IgD-negative memory B cell (primary cell): ENCODE measurements around the gene TULP1. TPM values are rescaled to one million over a fixed set of nuclear protein-coding genes. Genes with fewer than 3 reads are reported as not detected.
A peak's percentile ranks its signal among the peaks of the same experiment; 100 is the strongest.

ENCODE experiments used
- H3K27ac Mint-ChIP-seq, 3 donors: one replicate each; pipeline ENCODE4 v1.8.0; 2020 to 2022; ENCODE audit warnings: mild to moderate bottlenecking in 3 of 3, mixed read lengths in 3 of 3, moderate library complexity in 1 of 3
- H3K27me3 Mint-ChIP-seq: one replicate; pipeline ENCODE4 v1.8.0; 2021; ENCODE audit warnings: mixed read lengths
- H3K36me3 Mint-ChIP-seq: one replicate; pipeline ENCODE4 v1.8.0; 2020; ENCODE audit warnings: mild to moderate bottlenecking, mixed read lengths
- H3K4me1 Mint-ChIP-seq, 3 donors: one replicate each; pipeline ENCODE4 v1.8.0; 2020 to 2022; ENCODE audit warnings: mixed read lengths in 3 of 3, mild to moderate bottlenecking in 1 of 3
- H3K4me3 Mint-ChIP-seq, 4 donors: one replicate each; pipeline ENCODE4 v1.8.0; 2020 to 2022; ENCODE audit warnings: mild to moderate bottlenecking in 4 of 4, mixed read lengths in 4 of 4, moderate library complexity in 3 of 4
- H3K9me3 Mint-ChIP-seq, 3 donors: one replicate each; pipeline ENCODE4 v1.8.0; 2020 to 2021; ENCODE audit warnings: mixed read lengths in 3 of 3, mild to moderate bottlenecking in 1 of 3
- polyA plus RNA-seq: library from polyadenylated mRNA; unstranded; fragments of 300-500 nt; fragmentation: Illumina TruSeq; gene quantifications from one replicate; pipeline ENCODE4 v1.2.3, GENCODE V29; 2021

The TULP1 gene
- polyA plus RNA-seq, 1 donor from 2014 or later = not detected

DNA sequence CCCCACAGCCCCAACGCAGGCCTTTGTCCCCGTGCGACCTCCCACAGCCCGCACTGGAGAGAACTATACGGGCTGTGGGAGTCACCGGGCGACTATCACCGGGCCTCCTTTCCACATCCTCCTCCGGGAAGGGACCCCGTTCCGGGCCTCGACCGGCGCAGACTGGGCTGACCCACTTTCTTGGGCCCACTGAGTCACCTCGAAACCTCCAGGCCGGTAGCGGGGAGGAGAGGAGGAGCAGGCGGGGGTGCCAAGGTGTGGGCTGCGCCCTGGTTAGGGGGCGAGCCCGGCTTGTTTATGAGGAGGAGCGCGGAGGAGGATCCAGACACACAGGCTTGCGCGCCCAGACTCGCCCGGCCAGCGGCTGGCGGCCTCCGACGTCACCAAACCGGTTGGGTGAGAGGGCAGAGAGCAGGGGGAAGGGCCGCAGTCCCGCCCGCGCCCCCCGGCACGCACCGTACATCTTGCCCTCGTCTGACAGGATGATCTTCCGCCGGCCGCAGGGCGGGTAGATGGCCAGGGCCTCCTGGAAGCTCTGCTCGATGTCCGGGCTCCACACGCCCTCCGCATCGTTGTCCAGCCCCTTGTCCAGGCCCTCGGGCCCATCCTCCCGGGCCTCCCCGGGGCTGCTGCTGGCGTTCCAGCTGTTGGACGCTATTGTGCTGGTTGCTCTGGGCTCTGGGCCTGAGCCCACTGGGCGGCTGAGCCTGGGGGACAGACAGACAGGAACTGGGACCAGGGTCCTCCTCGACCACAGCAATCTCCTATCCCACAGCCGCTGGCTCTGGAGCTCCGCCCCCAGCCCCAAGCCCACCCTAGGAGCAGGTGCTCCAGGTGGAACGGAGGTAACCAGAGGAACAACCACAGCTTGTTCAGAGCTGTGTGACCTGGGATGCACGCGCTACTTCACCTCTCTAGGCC, 26.4 kb downstream of the TULP1 start:
- H3K27me3 Mint-ChIP-seq = peaks cover 1% of the 10 kb centered on the region

GRCh38 chr6:35485402-35485877, 27.3 kb downstream of the TULP1 start:
- H3K27me3 Mint-ChIP-seq = peaks cover 2% of the 10 kb centered on the region
- H3K9me3 Mint-ChIP-seq = no peaks in the 10 kb centered on the region
- H3K4me3 Mint-ChIP-seq = no peak overlapping the region
- peaks cover 0 to 2% (median 0%) of the 10 kb centered on the region in 3 donors for H3K4me1 Mint-ChIP-seq
- no peaks in the 10 kb centered on the region for H3K36me3 Mint-ChIP-seq
- H3K27ac Mint-ChIP-seq = no peak overlapping the region

More for the DNA sequence above, 26.4 kb downstream of the TULP1 start:
- Mint-ChIP-seq H3K4me1 (peaks cover 0 to 4% (median 0%) of the 10 kb centered on the region in 3 donors), H3K4me3 (no peak overlapping the region), H3K27ac (no peak overlapping the region), H3K36me3 (no peaks in the 10 kb centered on the region), H3K9me3 (no peaks in the 10 kb centered on the region)

DNA sequence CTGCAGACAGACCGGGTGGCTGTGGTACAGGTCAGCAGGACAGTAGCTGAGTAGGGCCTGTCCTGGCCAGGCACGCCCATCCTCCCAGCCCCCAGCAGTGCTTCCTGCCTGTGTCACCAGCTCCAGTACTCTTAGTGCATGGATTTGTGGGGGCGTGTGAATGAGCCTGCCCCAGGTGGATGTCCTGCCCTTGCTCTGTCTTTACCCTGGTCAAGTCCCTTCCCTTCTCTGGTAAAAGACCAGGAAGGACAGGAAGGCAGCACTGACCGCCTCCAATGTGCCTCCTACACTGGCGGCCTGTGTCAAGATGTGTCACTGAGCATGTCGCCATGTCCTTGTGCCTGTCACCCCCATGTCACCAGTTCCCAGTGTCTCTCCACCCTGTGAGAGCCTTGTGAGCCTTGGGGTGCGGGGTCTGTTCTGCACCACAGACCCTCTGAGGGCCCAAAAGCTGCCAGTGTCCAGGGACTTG, 27.7 kb downstream of the TULP1 start:
- H3K9me3 Mint-ChIP-seq = no peaks in the 10 kb centered on the region
- H3K27me3 Mint-ChIP-seq = peaks cover 2% of the 10 kb centered on the region
- no peak overlapping the region for H3K4me3 Mint-ChIP-seq
- H3K4me1 Mint-ChIP-seq = peaks cover 0 to 3% (median 0%) of the 10 kb centered on the region in 3 donors
- no peak overlapping the region for H3K27ac Mint-ChIP-seq
- no peaks in the 10 kb centered on the region for H3K36me3 Mint-ChIP-seq

- no peaks in the 10 kb centered on the region for H3K9me3 Mint-ChIP-seq
- peak overlapping the region in 1 of 4 donors; percentile 12 for H3K4me3 Mint-ChIP-seq
- H3K27ac Mint-ChIP-seq = no peak overlapping the region
- H3K4me1 Mint-ChIP-seq = peaks cover 0 to 4% (median 0%) of the 10 kb centered on the region in 3 donors
- peaks cover 2% of the 10 kb centered on the region for H3K27me3 Mint-ChIP-seq
- H3K36me3 Mint-ChIP-seq = no peaks in the 10 kb centered on the region
Observed at GRCh38 chr6:35483893-35484645, 28.6 kb downstream of the TULP1 start.

DNA sequence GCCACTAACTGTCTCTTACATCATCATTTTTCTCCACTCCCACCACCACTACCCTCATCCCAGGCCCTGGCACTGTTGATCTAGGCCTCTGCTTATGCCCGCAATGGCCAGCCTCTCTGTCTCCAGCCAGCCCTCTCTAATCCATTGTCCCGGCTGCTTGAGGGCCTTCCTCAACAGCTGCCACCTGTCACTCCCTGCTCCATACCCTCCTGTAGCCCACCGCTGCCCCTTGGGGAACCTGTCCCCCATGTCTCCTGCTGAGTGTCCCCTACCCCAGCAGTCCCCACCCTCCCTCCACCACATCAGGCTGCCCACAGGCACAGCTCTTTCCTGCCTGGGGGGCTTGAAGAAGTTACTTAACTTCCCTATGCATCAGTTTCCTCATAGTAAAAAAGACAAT, 29.2 kb downstream of the TULP1 start:
- Mint-ChIP-seq H3K36me3 (no peaks in the 10 kb centered on the region), H3K4me3 (no peak overlapping the region), H3K27me3 (peaks cover 2% of the 10 kb centered on the region), H3K9me3 (no peaks in the 10 kb centered on the region), H3K4me1 (peaks cover 0 to 4% (median 0%) of the 10 kb centered on the region in 3 donors), H3K27ac (no peak overlapping the region)

GRCh38 chr6:35483062-35483461, 29.6 kb downstream of the TULP1 start:
- no peaks in the 10 kb centered on the region for H3K9me3 Mint-ChIP-seq
- peaks cover 2% of the 10 kb centered on the region for H3K27me3 Mint-ChIP-seq
- peak overlapping the region in 1 of 4 donors; percentile 65 for H3K4me3 Mint-ChIP-seq
- H3K36me3 Mint-ChIP-seq = no peaks in the 10 kb centered on the region
- no peak overlapping the region for H3K27ac Mint-ChIP-seq
- H3K4me1 Mint-ChIP-seq = peaks cover 0 to 4% (median 0%) of the 10 kb centered on the region in 3 donors

- Mint-ChIP-seq H3K4me1 (peaks cover 0 to 7% (median 0%) of the 10 kb centered on the region in 3 donors), H3K4me3 (no peak overlapping the region), H3K27me3 (peaks cover 2% of the 10 kb centered on the region), H3K9me3 (no peaks in the 10 kb centered on the region), H3K36me3 (no peaks in the 10 kb centered on the region), H3K27ac (peak overlapping the region in 1 of 3 donors; percentile 19)
Observed at GRCh38 chr6:35481226-35481625, 31.5 kb downstream of the TULP1 start.

GRCh38 chr6:35480176-35480575, 32.5 kb downstream of the TULP1 start:
- H3K4me1 Mint-ChIP-seq = peaks cover 0 to 7% (median 0%) of the 10 kb centered on the region in 3 donors
- H3K9me3 Mint-ChIP-seq = no peaks in the 10 kb centered on the region
- H3K36me3 Mint-ChIP-seq = no peaks in the 10 kb centered on the region
- no peak overlapping the region for H3K4me3 Mint-ChIP-seq
- H3K27ac Mint-ChIP-seq = no peak overlapping the region
- H3K27me3 Mint-ChIP-seq = peaks cover 2% of the 10 kb centered on the region

GRCh38 chr6:35478259-35478658, 34.4 kb downstream of the TULP1 start:
- H3K9me3 Mint-ChIP-seq = no peaks in the 10 kb centered on the region

DNA sequence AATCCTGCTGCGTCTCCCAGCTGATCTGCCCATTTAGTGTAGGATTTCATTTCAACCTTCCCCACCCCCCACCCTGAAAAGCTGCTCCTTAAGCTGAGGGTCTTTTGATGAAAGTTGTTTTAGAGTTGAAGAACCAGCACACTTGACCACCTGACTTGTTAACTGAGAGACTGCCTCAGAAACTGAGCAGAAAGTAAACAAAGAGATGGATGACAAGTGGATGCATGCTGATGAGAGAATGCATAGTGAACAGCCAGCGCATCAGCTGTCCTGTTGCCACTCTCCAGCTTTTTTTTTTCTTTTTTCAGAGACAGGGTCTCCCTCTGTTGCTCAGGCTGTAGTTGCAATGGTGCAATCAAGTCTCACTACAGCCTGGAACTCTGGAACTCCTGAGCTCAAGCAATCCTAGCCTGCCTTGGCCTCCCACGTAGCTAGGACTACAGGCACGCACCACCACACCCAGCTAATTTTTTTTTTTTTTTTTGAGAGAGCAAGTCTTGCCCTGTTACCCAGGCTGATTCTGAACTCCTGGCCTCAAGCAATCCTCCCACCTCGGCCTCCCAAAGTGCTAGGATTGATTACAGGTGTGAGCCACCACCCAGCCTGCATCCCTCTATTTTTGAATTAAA, 35.0 kb downstream of the TULP1 start:
- Mint-ChIP-seq H3K4me3 (no peak overlapping the region), H3K9me3 (no peaks in the 10 kb centered on the region), H3K36me3 (no peaks in the 10 kb centered on the region), H3K27me3 (peaks cover 2% of the 10 kb centered on the region), H3K4me1 (peaks cover 0 to 7% (median 0%) of the 10 kb centered on the region in 3 donors), H3K27ac (no peak overlapping the region)

More at GRCh38 chr6:35478259-35478658, 34.4 kb downstream of the TULP1 start:
- peaks cover 0 to 7% (median 0%) of the 10 kb centered on the region in 3 donors for H3K4me1 Mint-ChIP-seq
- no peak overlapping the region for H3K27ac Mint-ChIP-seq
- peaks cover 2% of the 10 kb centered on the region for H3K27me3 Mint-ChIP-seq
- no peaks in the 10 kb centered on the region for H3K36me3 Mint-ChIP-seq
- no peak overlapping the region for H3K4me3 Mint-ChIP-seq

DNA sequence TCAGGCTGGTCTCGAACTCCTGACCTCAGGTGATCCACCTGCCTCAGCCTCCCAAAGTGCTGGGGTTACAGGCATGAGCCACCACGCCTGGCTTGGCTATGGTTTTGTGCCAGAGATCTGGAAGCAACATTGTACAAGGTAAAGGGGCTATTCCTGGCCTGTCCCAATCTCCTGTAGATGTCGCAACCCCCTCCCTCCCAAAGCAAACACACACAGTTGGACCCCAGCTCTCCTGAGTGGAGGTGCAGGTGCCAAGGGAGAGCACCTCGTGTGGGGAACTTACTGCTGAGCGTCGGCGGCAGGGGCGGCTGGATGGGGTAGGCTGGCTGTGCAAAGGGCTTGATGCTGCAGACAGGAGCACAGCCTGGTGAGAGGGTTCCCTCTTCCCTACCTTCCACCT, 35.7 kb downstream of the TULP1 start:
- Mint-ChIP-seq H3K4me1 (peaks cover under 1 to 11% (median 3%) of the 10 kb centered on the region in 3 donors), H3K36me3 (no peaks in the 10 kb centered on the region), H3K27me3 (peaks cover 2% of the 10 kb centered on the region), H3K4me3 (no peak overlapping the region), H3K9me3 (no peaks in the 10 kb centered on the region), H3K27ac (peak overlapping the region in 1 of 3 donors; percentile 23)

GRCh38 chr6:35476004-35476403, 36.7 kb downstream of the TULP1 start:
- Mint-ChIP-seq H3K27ac (peak overlapping the region in 2 of 3 donors; percentile 28 to 74), H3K27me3 (peaks cover under 1% of the 10 kb centered on the region), H3K4me3 (no peak overlapping the region), H3K9me3 (no peaks in the 10 kb centered on the region), H3K36me3 (no peaks in the 10 kb centered on the region), H3K4me1 (peaks cover 5 to 13% (median 6%) of the 10 kb centered on the region in 3 donors)

GRCh38 chr6:35475573-35475972, 37.1 kb downstream of the TULP1 start:
- H3K4me3 Mint-ChIP-seq = no peak overlapping the region
- H3K27ac Mint-ChIP-seq = peak overlapping the region in 1 of 3 donors; percentile 74
- H3K27me3 Mint-ChIP-seq = no peaks in the 10 kb centered on the region
- peaks cover 8 to 16% (median 11%) of the 10 kb centered on the region in 3 donors for H3K4me1 Mint-ChIP-seq
- H3K36me3 Mint-ChIP-seq = peaks cover 2% of the 10 kb centered on the region
- H3K9me3 Mint-ChIP-seq = no peaks in the 10 kb centered on the region

DNA sequence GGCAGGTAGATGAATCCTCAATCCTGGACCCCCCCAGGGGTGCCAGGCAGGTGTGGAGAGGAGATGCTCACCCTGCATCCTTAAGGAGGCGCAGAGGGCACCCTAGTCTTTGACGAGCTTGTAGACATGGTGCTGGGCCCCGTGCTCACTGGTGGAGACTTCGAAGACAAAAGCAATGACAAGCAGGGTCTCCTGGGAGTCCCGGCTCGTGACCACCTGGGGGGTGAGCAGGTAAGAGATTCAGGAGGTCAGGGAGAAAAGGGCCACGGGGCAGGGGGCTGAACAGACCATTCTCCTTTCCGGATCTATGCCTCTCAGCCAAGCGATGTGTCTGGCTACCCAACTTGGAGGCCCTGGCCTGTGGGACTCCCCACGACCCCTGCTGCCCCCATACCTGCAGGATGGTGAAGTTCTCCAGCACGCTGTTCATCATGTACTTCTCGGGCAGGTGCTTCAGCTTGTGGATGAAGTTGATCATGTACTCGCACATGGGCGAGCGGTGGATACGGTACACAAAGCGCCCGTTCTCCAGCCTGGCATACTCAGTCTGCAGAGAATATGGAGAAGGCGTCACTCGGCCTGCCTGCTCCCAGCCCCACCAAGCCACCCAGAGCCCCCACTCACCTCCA, 37.6 kb downstream of the TULP1 start:
- peaks cover 10 to 17% (median 16%) of the 10 kb centered on the region in 3 donors for H3K4me1 Mint-ChIP-seq
- no peaks in the 10 kb centered on the region for H3K27me3 Mint-ChIP-seq
- H3K9me3 Mint-ChIP-seq = no peaks in the 10 kb centered on the region
- H3K4me3 Mint-ChIP-seq = no peak overlapping the region
- no peak overlapping the region for H3K27ac Mint-ChIP-seq
- peaks cover 2% of the 10 kb centered on the region for H3K36me3 Mint-ChIP-seq
